ENCODE data around the gene TNFRSF13B.

Gene TNFRSF13B

GRCh38 chr17:16995930-16996329 lies 24.0 kb upstream of the TNFRSF13B start:
- TF ChIP-seq, protein P1, sequence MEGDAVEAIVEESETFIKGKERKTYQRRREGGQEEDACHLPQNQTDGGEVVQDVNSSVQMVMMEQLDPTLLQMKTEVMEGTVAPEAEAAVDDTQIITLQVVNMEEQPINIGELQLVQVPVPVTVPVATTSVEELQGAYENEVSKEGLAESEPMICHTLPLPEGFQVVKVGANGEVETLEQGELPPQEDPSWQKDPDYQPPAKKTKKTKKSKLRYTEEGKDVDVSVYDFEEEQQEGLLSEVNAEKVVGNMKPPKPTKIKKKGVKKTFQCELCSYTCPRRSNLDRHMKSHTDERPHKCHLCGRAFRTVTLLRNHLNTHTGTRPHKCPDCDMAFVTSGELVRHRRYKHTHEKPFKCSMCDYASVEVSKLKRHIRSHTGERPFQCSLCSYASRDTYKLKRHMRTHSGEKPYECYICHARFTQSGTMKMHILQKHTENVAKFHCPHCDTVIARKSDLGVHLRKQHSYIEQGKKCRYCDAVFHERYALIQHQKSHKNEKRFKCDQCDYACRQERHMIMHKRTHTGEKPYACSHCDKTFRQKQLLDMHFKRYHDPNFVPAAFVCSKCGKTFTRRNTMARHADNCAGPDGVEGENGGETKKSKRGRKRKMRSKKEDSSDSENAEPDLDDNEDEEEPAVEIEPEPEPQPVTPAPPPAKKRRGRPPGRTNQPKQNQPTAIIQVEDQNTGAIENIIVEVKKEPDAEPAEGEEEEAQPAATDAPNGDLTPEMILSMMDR (IDR thresholded peaks at IDR 0.05; ENCODE audit: low read depth, low read length, missing control alignments): no peak
- no peak overlapping the region for H3K4me3 ChIP-seq (ENCODE audit: low read depth, low read length)
- DNase-seq (ENCODE audit: low read depth): no peak

DNA sequence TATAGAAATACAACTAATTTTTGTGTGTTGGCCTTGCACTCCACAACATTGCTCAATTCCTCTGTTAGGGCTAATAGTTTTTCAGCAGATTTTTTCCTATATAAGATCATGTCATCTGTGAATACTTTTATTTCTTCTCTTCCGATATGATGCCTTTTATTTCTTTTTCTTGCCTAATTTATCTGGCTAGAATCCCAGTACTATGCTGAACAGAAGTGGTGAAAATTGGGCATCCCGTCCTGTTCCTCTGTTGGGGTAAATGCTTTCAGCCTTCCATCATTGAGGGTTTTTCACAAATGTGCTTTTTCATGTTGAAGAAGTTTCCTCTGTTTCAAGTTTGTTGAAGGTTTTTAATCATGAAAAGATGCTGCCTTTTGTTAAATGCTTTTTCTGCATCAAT lies 22.7 kb upstream of the TNFRSF13B start:
- TF ChIP-seq, protein P1 (IDR thresholded peaks at IDR 0.05; ENCODE audit: low read depth, low read length, missing control alignments): no peak
- DNase-seq (ENCODE audit: low read depth): no peak
- H3K4me3 ChIP-seq (ENCODE audit: low read depth, low read length): no peak overlapping the region

DNA sequence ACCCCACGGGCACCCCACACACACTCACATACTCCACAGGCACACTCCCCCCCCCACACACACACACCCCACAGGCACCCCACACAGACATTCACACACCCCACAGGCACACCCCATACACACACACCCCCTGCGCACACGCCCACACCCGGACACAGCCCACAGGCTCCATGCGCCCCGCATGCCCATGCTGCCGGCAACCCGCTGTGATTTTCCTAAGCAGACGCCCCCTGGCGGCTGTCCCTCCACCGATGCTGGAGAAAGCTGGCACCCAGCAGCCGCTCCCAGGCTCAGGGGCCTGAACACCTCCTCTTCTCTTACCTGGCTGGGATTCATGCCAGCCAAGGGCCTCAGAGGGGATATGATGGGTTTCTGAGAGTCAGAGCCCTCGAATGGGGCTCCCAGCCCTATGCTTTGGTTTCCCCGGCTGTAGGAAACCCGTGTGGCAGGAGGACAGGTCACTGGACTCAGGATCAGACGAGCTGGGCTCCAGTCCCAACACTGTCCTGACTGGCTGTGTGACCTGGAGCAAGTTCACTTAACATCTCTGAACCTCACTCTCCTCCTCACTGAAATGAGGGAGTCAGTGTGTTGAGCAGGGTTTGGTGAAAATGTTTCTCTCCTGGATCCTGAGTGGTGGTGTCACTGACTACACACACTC lies 19.6 kb upstream of the TNFRSF13B start:
- TF ChIP-seq, protein P1 (IDR thresholded peaks at IDR 0.05; ENCODE audit: low read depth, low read length, missing control alignments): peak; percentile 91
- H3K4me3 ChIP-seq (ENCODE audit: low read depth, low read length): no peak overlapping the region
- no peak for DNase-seq (ENCODE audit: low read depth)

DNA sequence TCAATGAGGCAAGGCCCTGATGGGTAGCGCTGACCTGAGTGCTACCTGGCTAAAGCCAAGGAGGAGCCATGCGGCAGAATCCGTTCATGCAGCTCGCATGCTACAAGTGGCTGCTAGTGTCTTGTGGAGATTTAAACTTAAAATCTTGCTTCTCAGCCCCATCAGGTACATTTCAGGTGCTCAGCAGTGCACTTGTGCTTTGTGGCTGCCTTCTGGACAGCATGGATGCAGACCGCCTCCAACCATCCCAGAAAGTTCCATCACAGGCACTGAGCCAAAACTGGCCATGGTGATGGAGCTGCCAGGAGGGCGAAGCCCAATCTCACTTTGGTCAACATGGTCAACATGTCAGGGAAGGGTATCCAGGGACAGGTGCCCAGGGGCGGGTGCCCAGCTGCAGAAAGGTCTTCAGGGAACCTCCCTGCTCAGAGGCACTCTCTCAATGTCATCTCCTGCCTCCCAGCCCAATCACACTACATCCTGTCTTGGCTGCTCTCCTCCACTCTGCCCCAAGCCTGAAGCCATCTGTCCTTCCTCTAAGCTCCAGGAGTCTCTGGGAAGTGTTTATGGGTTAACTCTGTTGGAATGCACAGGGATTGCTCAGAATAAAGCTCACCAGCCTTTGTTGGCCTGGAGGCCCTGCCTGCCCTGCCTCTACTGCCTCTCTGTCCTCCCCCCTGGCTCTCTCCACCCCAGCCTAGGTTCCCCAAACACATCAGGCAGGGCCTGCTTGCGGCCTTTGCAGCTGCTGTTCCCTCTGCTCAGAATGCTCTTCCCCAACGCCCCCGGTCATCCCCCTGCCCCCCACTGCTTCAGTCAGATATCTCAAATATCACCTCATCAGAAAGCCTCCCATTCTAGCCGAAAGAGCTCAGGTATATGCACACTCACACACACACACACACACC lies 18.3 kb upstream of the TNFRSF13B start:
- TF ChIP-seq, protein P1 (IDR thresholded peaks at IDR 0.05; ENCODE audit: low read depth, low read length, missing control alignments): no peak
- peak overlapping the region; percentile 48 for H3K4me3 ChIP-seq (ENCODE audit: low read depth, low read length)
- no peak for DNase-seq (ENCODE audit: low read depth)

GRCh38 chr17:16989230-16989952 lies 17.5 kb upstream of the TNFRSF13B start:
- peak; percentile 91 for DNase-seq (ENCODE audit: low read depth)
- TF ChIP-seq, protein P1 (IDR thresholded peaks at IDR 0.05; ENCODE audit: low read depth, low read length, missing control alignments): no peak
- H3K4me3 ChIP-seq (ENCODE audit: low read depth, low read length): peak overlapping the region; percentile 48

- H3K4me3 ChIP-seq (ENCODE audit: low read depth, low read length): peak overlapping the region; percentile 48
- DNase-seq (ENCODE audit: low read depth): peak; percentile 74
- TF ChIP-seq, protein P1 (IDR thresholded peaks at IDR 0.05; ENCODE audit: low read depth, low read length, missing control alignments): no peak
Measured at GRCh38 chr17:16988749-16989229, 16.9 kb upstream of the TNFRSF13B start.
